Hypothalamus (tissue), 51 donors: ENCODE measurements around the gene ZNF148.
"Not testable (repeated sequence)": the region's sequence is repeated elsewhere in the genome, so short reads cannot be mapped to it uniquely, and the experiment has no call there.

Experiments used
- DNase-seq, 51 donors: peaks; one replicate each; lab custom pipeline; 2025; lab: John Stamatoyannopoulos, UW

ZNF148 gene

GRCh38 chr3:125378762-125379161, 3.6 kb upstream of the ZNF148 start:
- DNase-seq, result no peak

- DNase-seq, result peak in 1 of 51 donors; percentile 11
These were observed 990 bp upstream of the ZNF148 start for GRCh38 chr3:125375950-125376679.

GRCh38 chr3:125374501-125374995, 577 bp downstream of the ZNF148 start:
- peak in 26 of 51 donors; percentile 10 to 66 (median 33) for DNase-seq

GRCh38 chr3:125367403-125368230, 7.5 kb downstream of the ZNF148 start:
- peak in 1 of 51 donors; percentile 6 for DNase-seq

GRCh38 chr3:125366132-125366531, 9.0 kb downstream of the ZNF148 start:
- no peak for DNase-seq

GRCh38 chr3:125359700-125360099, 15.4 kb downstream of the ZNF148 start:
- DNase-seq, result no peak

- no peak for DNase-seq
These were observed 16.2 kb downstream of the ZNF148 start for GRCh38 chr3:125358923-125359322.

GRCh38 chr3:125357837-125358236, 17.3 kb downstream of the ZNF148 start:
- no peak for DNase-seq

GRCh38 chr3:125357032-125357658, 18.0 kb downstream of the ZNF148 start:
- DNase-seq, result peak in 42 of 51 donors; percentile 4 to 68 (median 32)

- DNase-seq, result no peak
These were observed 18.7 kb downstream of the ZNF148 start for GRCh38 chr3:125356140-125357026.

GRCh38 chr3:125353659-125354058, 21.5 kb downstream of the ZNF148 start:
- DNase-seq, result no peak

GRCh38 chr3:125353128-125353527, 22.0 kb downstream of the ZNF148 start:
- no peak for DNase-seq

- no peak for DNase-seq
These were observed 23.2 kb downstream of the ZNF148 start for GRCh38 chr3:125351814-125352456.

GRCh38 chr3:125351152-125351551, 24.0 kb downstream of the ZNF148 start:
- DNase-seq, result no peak

GRCh38 chr3:125350597-125350996, 24.5 kb downstream of the ZNF148 start:
- DNase-seq, result no peak

- no peak for DNase-seq
These were observed 25.5 kb downstream of the ZNF148 start for GRCh38 chr3:125349556-125350165.

GRCh38 chr3:125349055-125349454, 26.1 kb downstream of the ZNF148 start:
- DNase-seq, result no peak

GRCh38 chr3:125343367-125343766, 31.8 kb downstream of the ZNF148 start:
- not testable (repeated sequence) for DNase-seq

- DNase-seq, result no peak
These were observed 35.0 kb downstream of the ZNF148 start for GRCh38 chr3:125340121-125340520.
